ENCODE measurements around the gene LUC7L. TPM values are rescaled to one million over a fixed set of nuclear protein-coding genes. Genes with fewer than 3 reads are reported as not detected.
A peak's percentile ranks its signal among the peaks of the same experiment; 100 is the strongest.

Gene LUC7L
- total RNA-seq, 1 experiment from 2014 or later: 79.3 TPM

DNA sequence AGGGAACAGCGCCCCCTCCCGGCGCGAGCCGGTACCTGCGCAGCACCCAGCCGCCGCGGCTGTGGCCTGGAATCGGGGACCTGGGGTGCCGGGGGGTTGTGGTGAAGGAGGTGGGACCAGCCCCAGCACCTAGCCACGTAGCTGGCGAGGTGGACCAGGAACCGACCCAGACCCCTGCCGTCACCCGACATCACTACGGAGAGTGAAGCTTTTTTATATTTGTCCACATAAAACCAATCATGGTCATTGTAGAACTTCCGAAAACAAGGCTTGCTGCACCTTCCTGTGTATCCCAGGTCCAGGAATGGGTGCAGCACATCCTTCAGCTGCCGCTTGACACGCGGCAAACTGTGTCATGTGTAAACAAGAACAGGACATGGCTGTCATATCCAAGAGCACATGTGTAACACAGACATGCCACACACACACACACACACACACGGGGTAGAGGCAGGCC lies 47.7 kb downstream of the LUC7L start:
- H3K9me3 Mint-ChIP-seq (ENCODE audit: low read depth, unreplicated experiment): no peaks in the 10 kb centered on the region
- DNase-seq: no peak
- no peak overlapping the region for H3K27ac Mint-ChIP-seq (ENCODE audit: unreplicated experiment)
- no peaks in the 10 kb centered on the region for H3K4me1 Mint-ChIP-seq (ENCODE audit: low read depth, unreplicated experiment)
- CTCF ChIA-PET: interaction anchor here (1.4 kb wide), 1 partner anchor 74 kb away, joined by 4 read pairs; no protein-coding TSS in a partner anchor
- H3K36me3 Mint-ChIP-seq (ENCODE audit: insufficient read depth, unreplicated experiment): peaks cover 45% of the 10 kb centered on the region
- H3K4me3 Mint-ChIP-seq (ENCODE audit: low read depth, unreplicated experiment): peak overlapping the region; percentile 32
- TF ChIP-seq CTCF (IDR thresholded peaks at IDR 0.05; ENCODE audit: unreplicated experiment): peak; percentile 98
- intact Hi-C loops (cut with micrococcal nuclease; ENCODE audit: unreplicated experiment): loop anchor here (2.0 kb wide), 1 partner anchor 65 kb away; no protein-coding TSS in a partner anchor
- peaks cover 19% of the 10 kb centered on the region for H3K27me3 Mint-ChIP-seq (ENCODE audit: unreplicated experiment)
- BruUV-seq (replicated peaks): no TSS peak

DNA sequence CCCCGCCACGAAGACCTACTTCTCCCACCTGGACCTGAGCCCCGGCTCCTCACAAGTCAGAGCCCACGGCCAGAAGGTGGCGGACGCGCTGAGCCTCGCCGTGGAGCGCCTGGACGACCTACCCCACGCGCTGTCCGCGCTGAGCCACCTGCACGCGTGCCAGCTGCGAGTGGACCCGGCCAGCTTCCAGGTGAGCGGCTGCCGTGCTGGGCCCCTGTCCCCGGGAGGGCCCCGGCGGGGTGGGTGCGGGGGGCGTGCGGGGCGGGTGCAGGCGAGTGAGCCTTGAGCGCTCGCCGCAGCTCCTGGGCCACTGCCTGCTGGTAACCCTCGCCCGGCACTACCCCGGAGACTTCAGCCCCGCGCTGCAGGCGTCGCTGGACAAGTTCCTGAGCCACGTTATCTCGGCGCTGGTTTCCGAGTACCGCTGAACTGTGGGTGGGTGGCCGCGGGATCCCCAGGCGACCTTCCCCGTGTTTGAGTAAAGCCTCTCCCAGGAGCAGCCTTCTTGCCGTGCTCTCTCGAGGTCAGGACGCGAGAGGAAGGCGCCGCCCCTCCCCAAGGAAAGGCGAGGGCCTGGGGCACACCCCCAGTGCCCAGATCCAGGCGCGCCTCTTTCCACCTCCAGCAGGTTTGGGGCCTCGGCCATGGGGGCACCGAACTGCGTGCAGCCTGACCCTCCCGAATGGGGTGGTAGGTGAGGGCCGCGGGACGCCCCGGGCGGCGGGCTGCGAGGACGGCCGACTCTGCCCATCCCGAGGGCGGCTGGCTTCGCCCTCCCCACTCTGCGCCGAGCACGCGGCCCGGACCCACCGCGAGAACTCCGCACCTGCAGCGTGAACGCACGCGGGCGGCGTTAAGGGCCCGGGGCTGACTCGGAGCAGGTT lies 48.3 kb downstream of the LUC7L start:
- Mint-ChIP-seq H3K4me3 (ENCODE audit: low read depth, unreplicated experiment) (peak overlapping the region; percentile 32), H3K4me1 (ENCODE audit: low read depth, unreplicated experiment) (no peaks in the 10 kb centered on the region), H3K27me3 (ENCODE audit: unreplicated experiment) (peaks cover 21% of the 10 kb centered on the region), H3K9me3 (ENCODE audit: low read depth, unreplicated experiment) (no peaks in the 10 kb centered on the region), H3K36me3 (ENCODE audit: insufficient read depth, unreplicated experiment) (peaks cover 44% of the 10 kb centered on the region), H3K27ac (ENCODE audit: unreplicated experiment) (no peak overlapping the region)
- peak; percentile 86 for DNase-seq
- CTCF ChIA-PET: interaction anchor here (0.6 kb wide), 1 partner anchor 75 kb away, joined by 7 read pairs; no protein-coding TSS in a partner anchor
- intact Hi-C loops (cut with micrococcal nuclease; ENCODE audit: unreplicated experiment): loop anchor here (2.0 kb wide), 1 partner anchor 64 kb away; no protein-coding TSS in a partner anchor
- no peak for TF ChIP-seq CTCF (IDR thresholded peaks at IDR 0.05; ENCODE audit: unreplicated experiment)
- no TSS peak for BruUV-seq (replicated peaks)

- H3K27ac Mint-ChIP-seq (ENCODE audit: unreplicated experiment): no peak within 1 kb of the TSS
- BruUV-seq (replicated peaks): no TSS peak
- H3K4me1 Mint-ChIP-seq (ENCODE audit: low read depth, unreplicated experiment): no peaks in the 10 kb centered on the region
- DNase-seq: no peak
- no peaks in the 10 kb centered on the region for H3K9me3 Mint-ChIP-seq (ENCODE audit: low read depth, unreplicated experiment)
- H3K36me3 Mint-ChIP-seq (ENCODE audit: insufficient read depth, unreplicated experiment): peaks cover 36% of the 10 kb centered on the region
- H3K4me3 Mint-ChIP-seq (ENCODE audit: low read depth, unreplicated experiment): peak within 1 kb of the TSS; percentile 32
- no peak for TF ChIP-seq CTCF (IDR thresholded peaks at IDR 0.05; ENCODE audit: unreplicated experiment)
- CTCF ChIA-PET: interaction anchor here (0.6 kb wide), 1 partner anchor 74 kb away, joined by 7 read pairs; no protein-coding TSS in a partner anchor
- intact Hi-C loops (cut with micrococcal nuclease; ENCODE audit: unreplicated experiment): loop anchor here (2.0 kb wide), 1 partner anchor 63 kb away; no protein-coding TSS in a partner anchor
- peaks cover 28% of the 10 kb centered on the region for H3K27me3 Mint-ChIP-seq (ENCODE audit: unreplicated experiment)
Observed at GRCh38 chr16:180101-180675, 49.1 kb downstream of the LUC7L start, which contains the start of gene HBQ1. HBQ1 (plus strand) TSS chr16:180459; CDS start chr16:180487, 28 bp downstream.

GRCh38 chr16:179211-180092 lies 49.8 kb downstream of the LUC7L start:
- no peak for DNase-seq
- intact Hi-C loops (cut with micrococcal nuclease; ENCODE audit: unreplicated experiment): loop anchor here (2.0 kb wide), 1 partner anchor 63 kb away; no protein-coding TSS in a partner anchor
- no peaks in the 10 kb centered on the region for H3K9me3 Mint-ChIP-seq (ENCODE audit: low read depth, unreplicated experiment)
- no peak overlapping the region for H3K4me3 Mint-ChIP-seq (ENCODE audit: low read depth, unreplicated experiment)
- no peaks in the 10 kb centered on the region for H3K4me1 Mint-ChIP-seq (ENCODE audit: low read depth, unreplicated experiment)
- TF ChIP-seq CTCF (IDR thresholded peaks at IDR 0.05; ENCODE audit: unreplicated experiment): no peak
- H3K27me3 Mint-ChIP-seq (ENCODE audit: unreplicated experiment): peaks cover 36% of the 10 kb centered on the region
- H3K36me3 Mint-ChIP-seq (ENCODE audit: insufficient read depth, unreplicated experiment): peaks cover 32% of the 10 kb centered on the region
- BruUV-seq (replicated peaks): no TSS peak
- CTCF ChIA-PET: no interaction called here
- no peak overlapping the region for H3K27ac Mint-ChIP-seq (ENCODE audit: unreplicated experiment)

Data from Calu3 (cell line).